ENCODE results near the gene NCOA3. TPM values are rescaled to one million over a fixed set of nuclear protein-coding genes. Genes with fewer than 3 reads are reported as not detected.

The NCOA3 gene
- total RNA-seq, 1 experiment from 2014 or later: 23.3 TPM

DNA sequence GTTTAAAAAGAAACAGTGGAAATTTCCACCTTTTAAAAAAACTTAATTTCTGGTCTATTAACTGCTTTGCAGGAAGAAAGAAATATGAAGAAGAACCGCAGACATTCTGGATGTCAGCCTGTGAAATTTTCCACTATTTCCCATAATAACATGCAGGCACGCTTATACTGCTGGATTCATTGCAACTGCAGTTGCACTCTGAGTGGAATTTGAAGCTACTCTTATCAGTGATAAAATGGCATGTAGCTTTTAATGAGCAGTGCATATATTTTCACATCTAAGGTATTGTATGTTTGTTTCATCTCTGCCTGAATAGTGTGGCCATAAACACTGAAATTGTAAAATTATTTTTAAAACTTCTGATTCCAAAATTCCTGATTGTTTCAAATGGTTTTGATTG lies 28.2 kb downstream of the NCOA3 start:
- H3K27ac ChIP-seq (ENCODE audit: insufficient read length, low read depth, low read length): no peak overlapping the region
- no peak overlapping the region for H4K5ac ChIP-seq (ENCODE audit: insufficient read length, low read depth, low read length)
- TF ChIP-seq, protein P1, sequence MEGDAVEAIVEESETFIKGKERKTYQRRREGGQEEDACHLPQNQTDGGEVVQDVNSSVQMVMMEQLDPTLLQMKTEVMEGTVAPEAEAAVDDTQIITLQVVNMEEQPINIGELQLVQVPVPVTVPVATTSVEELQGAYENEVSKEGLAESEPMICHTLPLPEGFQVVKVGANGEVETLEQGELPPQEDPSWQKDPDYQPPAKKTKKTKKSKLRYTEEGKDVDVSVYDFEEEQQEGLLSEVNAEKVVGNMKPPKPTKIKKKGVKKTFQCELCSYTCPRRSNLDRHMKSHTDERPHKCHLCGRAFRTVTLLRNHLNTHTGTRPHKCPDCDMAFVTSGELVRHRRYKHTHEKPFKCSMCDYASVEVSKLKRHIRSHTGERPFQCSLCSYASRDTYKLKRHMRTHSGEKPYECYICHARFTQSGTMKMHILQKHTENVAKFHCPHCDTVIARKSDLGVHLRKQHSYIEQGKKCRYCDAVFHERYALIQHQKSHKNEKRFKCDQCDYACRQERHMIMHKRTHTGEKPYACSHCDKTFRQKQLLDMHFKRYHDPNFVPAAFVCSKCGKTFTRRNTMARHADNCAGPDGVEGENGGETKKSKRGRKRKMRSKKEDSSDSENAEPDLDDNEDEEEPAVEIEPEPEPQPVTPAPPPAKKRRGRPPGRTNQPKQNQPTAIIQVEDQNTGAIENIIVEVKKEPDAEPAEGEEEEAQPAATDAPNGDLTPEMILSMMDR (conservative IDR thresholded peaks at IDR 0.05): no peak
- H3K18ac ChIP-seq (ENCODE audit: insufficient read length, low read depth, low read length): no peak overlapping the region
- WGBS (ENCODE audit: extremely low coverage, insufficient read length, low lambda C conversion rate): no CpG with 5 or more reads among the region's 2 CpGs
- H2BK15ac ChIP-seq (ENCODE audit: low read depth, low read length): no peak overlapping the region
- H2BK5ac ChIP-seq (ENCODE audit: insufficient read length, low read length): no peak overlapping the region
- no peak overlapping the region for H3K4ac ChIP-seq (ENCODE audit: low read depth, low read length)
- H3K79me1 ChIP-seq (ENCODE audit: insufficient read depth, low read depth, low read length, poor library complexity, severe bottlenecking): no peaks in the 10 kb centered on the region
- Mint-ChIP-seq H3K27ac (no peak overlapping the region; a peak in 1 of 7 replicates), H3K4me1 (peaks cover 5 to 6% of the 10 kb centered on the region in 2 experiments; a peak in 3 of 4 replicates), H3K9me3 (peaks cover 9 to 16% of the 10 kb centered on the region in 2 experiments), H3K36me3 (ENCODE audit: insufficient read depth in 1 of 3, low read depth in 3 of 3) (peaks cover 9 to 16% (median 10%) of the 10 kb centered on the region in 3 experiments), H3K4me3 (no peak overlapping the region), H3K27me3 (ENCODE audit: low read depth) (no peaks in the 10 kb centered on the region)
- H3K4me2 ChIP-seq (ENCODE audit: insufficient read depth, insufficient read length, low read length): no peak overlapping the region
- H3K14ac ChIP-seq (ENCODE audit: insufficient read depth, low read length): no peak overlapping the region
- no peak overlapping the region for H2AFZ ChIP-seq (ENCODE audit: low read length)
- H4K20me1 ChIP-seq (ENCODE audit: control insufficient read depth, insufficient read depth, insufficient read length): no peaks in the 10 kb centered on the region
- H3K56ac ChIP-seq (ENCODE audit: insufficient read length, low read depth, low read length): no peak overlapping the region
- H2BK120ac ChIP-seq (ENCODE audit: low read depth, low read length, poor library complexity, severe bottlenecking): no peak overlapping the region
- no peak overlapping the region for H3K9ac ChIP-seq (ENCODE audit: extremely low read depth, insufficient read length, low read length)
- H3T11ph ChIP-seq (ENCODE audit: low read length): no peak overlapping the region
- no peak overlapping the region for H4K8ac ChIP-seq (replicated peaks; ENCODE audit: insufficient read length, low read depth, low read length)
- H3K4me1 ChIP-seq (ENCODE audit: insufficient read depth, low read length): no peaks in the 10 kb centered on the region
- no peak for DNase-seq
- no peak overlapping the region for H4K91ac ChIP-seq (ENCODE audit: insufficient read length, low read depth, low read length)
- H2BK20ac ChIP-seq (ENCODE audit: low read depth, low read length, poor library complexity, severe bottlenecking): no peak overlapping the region
- no peaks in the 10 kb centered on the region for H3K27me3 ChIP-seq (ENCODE audit: insufficient read depth, low read length)
- H2BK12ac ChIP-seq (ENCODE audit: insufficient read length, low read depth, low read length): no peak overlapping the region
- no peak overlapping the region for H2AK5ac ChIP-seq (ENCODE audit: insufficient read length, low read length)
- H3K79me2 ChIP-seq (ENCODE audit: insufficient read depth, low read length): peaks cover 4% of the 10 kb centered on the region; the same call in 1 of the 2 replicates
- H3K23me2 ChIP-seq (ENCODE audit: insufficient read length, low read depth, low read length, poor library complexity, severe bottlenecking): no peaks in the 10 kb centered on the region
- no peaks in the 10 kb centered on the region for H3K9me3 ChIP-seq (ENCODE audit: control insufficient read depth, low read depth, low read length)
- no peak overlapping the region for H3K23ac ChIP-seq (ENCODE audit: insufficient read length, low read depth, low read length)

Data from H9 (cell line).